Tongue (tissue), 2 donors: ENCODE results near the gene GHSR. TPM values are rescaled to one million over a fixed set of nuclear protein-coding genes. Genes with fewer than 3 reads are reported as not detected.

Experiments
- DNase-seq: peaks from one replicate; pipeline ENCODE4 v3.0.0-alpha.2; 2015
- total RNA-seq: library from RNA; depleted of rRNA; stranded (reverse); fragments of >200 nt; gene quantifications from one replicate; pipeline ENCODE4 v1.2.3, GENCODE V29; 2014

GHSR gene, protein sequence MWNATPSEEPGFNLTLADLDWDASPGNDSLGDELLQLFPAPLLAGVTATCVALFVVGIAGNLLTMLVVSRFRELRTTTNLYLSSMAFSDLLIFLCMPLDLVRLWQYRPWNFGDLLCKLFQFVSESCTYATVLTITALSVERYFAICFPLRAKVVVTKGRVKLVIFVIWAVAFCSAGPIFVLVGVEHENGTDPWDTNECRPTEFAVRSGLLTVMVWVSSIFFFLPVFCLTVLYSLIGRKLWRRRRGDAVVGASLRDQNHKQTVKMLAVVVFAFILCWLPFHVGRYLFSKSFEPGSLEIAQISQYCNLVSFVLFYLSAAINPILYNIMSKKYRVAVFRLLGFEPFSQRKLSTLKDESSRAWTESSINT
- total RNA-seq: not detected

DNA sequence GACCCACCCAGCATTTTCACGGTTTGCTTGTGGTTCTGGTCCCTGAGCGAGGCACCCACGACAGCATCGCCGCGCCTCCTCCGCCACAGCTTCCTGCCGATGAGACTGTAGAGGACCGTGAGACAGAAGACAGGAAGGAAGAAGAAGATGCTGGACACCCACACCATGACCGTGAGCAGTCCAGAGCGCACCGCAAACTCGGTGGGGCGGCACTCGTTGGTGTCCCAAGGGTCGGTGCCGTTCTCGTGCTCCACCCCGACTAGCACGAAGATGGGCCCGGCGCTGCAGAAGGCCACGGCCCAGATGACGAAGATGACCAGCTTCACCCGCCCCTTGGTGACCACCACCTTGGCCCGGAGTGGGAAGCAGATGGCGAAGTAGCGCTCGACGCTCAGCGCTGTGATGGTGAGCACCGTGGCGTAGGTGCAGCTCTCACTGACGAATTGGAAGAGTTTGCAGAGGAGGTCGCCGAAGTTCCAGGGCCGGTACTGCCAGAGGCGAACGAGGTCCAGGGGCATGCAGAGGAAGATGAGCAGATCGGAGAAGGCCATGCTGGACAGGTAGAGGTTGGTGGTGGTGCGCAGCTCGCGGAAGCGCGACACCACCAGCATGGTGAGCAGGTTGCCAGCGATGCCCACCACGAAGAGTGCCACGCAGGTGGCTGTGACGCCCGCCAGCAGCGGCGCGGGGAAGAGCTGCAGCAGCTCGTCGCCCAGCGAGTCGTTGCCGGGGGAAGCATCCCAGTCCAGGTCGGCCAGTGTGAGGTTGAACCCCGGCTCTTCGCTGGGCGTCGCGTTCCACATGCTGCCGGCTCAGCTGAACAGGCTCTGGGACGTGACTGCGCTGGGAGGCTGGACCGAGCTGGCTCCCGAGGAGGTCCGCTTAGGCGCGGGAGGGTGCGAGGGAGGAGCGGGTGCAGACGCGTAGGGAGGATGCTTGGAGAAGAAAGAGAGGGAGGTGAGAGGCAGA, at the start of gene GHSR:
Gene GHSR (minus strand): TSS at position 846 of the 969 bp plus-strand sequence. CDS start 43 bp downstream, at position 803.
- DNase-seq: no peak

DNA sequence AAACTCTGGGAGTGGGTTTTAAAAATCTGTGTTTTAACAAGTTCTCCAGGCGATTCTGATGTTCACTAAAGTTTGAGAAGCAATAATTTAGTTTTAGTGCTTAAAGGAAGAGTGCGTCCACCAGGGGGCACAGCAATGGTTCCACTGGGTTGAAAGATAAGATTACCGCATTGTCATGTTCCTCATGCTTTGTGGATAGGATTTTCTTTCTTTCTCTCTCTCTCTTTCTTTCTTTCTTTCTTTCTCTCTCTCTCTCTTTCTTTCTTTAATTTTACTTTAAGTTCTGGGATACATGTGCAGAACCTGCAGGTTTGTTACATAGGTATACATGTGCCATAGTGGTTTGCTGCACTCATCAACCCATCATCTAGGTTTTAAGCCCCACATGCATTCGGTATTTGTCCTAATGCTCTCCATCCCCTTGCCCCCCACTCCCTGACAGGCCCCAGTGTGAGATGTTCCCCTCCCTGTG, 42.0 kb upstream of the GHSR start:
- peak; percentile 80 for DNase-seq

DNA sequence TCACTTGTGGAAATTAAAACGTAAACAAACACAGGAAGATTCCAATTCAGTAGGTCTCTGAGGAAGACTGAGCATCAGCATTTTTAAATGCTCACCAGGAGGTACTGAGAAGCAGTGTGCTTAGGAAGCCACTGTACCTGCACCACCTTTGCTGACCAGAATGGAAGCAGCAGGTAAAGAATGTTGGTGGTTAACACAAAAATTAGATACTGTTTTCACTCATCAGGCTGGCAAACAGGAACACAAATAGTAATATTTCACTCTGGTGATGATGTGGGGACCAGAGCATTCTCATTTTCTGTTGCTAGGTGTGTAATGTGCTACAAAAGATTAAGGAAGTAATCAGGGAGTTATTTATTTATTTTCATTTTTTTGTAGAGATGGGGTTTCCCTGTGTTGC, 29.9 kb upstream of the GHSR start:
- DNase-seq: no peak

DNA sequence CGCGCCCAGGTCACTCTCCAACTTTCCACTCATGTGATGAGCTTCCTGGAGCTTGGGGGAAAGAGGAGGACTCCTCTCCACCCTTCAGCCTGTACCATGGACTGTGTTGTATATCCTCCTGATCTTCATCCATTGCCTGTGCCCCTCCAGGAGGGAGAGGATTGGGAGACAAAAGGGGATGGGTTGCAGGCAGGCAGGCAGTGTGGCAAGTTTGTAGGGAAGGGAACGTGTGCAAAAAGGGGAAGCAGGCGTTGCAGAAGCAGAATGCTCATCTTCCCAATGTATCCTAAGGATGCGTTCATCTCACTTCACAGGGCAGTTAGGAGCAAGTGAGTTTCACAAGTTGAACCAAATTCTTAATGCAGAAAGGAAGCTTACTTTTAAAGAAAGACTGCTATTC, 28.1 kb upstream of the GHSR start:
- no peak for DNase-seq

DNA sequence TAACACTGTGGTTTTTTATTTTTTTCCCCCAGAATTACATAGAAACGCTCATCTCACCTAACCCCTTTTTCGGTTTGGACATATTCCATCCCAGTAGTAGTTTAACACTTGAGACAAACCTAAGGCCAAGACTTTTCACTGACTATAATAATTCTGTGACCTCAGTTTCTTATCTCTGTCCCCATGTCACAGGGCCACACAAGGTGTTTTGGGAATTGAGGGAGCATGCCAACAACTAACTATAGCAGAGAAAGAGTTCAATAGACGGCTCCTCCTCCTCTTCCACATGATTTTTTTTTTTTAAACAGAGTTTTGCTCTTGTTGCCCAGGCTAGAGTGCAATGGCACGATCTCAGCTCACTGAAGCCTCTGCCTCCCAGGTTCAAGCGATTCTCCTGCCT, 27.4 kb upstream of the GHSR start:
- no peak for DNase-seq

DNA sequence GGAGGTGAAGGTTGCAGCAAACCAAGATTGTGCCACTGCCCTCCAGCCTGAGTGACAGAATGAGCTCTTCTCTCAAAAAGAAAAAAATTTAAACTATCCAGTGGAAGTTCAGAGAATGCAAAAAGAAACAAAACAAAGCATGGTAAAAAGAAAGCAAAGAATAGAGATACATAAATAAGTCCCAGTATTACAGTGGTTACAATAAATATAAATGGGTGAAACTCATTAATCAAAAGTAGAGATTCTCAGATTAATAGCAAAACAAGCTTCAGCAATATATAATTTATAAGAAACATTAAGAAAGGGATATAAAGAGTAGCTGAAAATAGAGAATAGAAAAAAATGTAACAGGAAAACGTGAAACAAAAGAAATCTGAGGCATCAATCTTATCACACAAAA, 23.6 kb upstream of the GHSR start:
- no peak for DNase-seq

DNA sequence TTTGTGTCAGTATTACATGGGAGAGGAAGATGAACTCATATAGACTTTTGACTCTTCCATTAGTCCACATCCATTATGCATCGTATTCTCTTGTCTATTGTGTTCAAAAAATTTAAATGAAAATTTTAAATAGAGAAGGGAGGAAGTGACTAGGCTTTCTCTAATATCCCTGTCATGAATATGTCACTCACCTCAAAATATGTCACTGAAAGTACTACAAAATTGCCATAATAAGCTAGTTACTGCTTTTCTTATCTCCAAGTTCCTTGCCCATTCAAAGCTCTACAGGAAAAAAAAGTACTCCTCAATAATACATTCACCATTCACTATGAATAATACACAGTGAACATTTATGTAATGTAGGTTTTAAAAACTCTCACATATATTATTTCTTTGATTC, 22.3 kb upstream of the GHSR start:
- no peak for DNase-seq

DNA sequence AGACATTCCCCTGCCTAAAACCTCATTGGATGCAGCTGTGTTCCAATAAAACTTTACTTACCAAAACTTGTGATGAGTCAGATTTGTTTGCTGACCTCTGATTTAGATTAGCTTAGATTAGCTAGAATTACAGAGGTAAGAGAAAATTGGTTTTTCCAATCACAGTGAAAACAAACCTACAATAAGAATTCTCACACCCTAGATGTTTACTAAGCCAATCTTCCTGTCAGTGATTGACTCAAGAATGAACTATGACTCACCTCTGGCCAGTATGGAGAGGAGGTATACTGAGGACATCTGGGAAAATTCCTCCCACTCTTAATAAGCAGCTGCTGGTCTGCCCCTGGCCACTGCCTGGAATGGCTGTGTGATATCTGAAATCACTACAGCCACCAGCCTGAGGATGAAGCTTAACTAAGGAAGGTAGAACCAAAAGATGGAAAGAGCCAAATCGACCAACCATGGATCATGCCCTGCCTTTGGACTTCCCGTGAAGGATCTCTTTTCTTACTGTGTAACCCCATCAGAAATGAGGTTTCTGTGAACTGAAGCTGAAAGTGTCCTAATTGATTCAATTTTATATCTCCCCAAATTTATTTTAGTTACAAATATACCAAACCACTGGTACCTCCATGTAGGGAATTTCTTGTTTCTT, 19.0 kb upstream of the GHSR start:
- DNase-seq: no peak

DNA sequence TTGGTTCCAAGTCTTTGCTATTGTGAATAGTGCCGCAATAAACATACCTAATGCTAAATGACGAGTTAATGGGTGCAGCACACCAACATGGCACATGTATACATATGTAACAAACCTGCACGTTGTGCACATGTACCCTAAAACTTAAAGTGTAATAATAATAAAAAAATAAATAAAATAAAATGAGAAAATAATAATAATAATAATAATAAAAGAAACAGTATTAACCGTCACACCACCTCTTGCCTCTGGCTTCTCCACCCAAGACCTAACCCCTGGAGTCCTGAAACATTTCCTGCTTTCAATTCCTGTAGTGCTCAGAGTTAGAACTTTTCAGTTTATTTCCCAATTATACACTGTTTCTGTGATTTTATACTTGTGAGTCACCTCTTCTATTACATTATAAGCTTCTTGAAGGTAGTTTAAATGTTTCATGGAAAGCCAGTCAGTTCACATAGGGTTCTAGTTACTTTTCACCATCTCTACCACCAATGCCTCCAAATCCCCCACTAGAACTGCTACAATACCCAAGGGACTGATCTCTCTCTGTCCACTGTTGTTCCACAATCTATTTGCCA, 18.4 kb upstream of the GHSR start:
- no peak for DNase-seq

DNA sequence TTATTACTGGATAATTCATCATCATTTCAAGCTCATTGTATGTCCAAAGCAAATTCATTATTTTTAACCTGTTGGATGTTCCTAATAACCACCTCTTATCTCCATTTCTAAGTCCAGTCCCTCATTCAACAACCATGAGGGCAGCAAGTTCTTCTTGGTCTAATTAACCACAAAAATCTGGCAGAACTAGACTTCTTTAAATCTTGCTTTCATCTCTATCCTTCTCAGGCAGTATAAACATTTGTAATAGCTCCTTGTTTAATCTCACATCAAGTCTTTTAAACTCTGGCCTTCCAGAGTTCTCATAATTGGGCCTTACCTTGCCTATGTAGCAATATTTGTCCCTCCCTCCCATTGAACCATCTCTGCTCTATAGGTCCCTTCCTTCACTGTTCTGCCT, 17.0 kb upstream of the GHSR start:
- DNase-seq: no peak

DNA sequence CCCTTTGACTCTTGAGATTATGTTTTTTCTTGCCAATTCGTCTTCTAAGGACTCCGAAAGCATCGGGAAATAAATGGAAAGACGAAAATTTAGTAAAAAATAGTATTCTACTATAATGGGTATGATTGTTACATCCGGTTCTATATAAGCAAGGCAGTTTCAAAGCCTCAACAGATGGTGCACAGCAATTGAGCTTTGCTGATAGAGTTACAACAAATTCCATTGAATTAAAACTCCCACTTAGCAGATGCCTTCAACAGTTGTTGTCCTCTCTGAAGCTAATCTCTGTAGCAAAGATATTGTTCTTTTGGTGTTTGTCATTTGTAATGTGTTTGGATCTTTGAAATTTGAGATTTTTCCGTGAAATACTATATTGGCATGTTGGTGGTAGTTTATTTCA, 16.1 kb upstream of the GHSR start:
- DNase-seq: peak; percentile 40

DNA sequence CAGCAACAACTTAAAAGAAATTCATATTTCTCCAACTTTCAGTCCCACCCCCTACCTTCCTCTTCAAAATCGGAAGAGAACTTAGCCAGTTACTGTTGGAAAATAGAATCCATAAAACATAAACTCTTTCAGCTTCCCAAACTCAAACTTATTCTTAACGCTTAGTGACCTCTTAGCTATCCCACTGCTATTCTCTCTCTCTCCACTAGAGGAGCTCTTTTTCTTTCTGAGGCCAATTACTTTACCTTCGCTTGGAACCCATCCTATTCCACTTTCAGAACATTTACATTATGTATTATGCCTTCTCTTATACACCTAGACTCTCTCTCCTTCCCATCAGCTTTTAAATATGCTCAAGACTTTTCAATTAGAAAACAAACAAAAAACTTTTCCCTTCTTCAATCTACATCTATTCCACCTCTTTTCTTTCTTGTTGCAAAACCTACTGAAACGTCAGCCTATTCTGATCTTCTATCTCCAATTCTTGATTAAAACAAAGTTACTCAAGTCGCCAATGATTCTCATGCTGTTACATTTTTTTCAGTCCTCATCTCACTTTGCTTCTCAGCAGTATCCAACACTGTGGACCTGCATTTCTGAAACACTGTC, 13.4 kb upstream of the GHSR start:
- DNase-seq: peak; percentile 36

DNA sequence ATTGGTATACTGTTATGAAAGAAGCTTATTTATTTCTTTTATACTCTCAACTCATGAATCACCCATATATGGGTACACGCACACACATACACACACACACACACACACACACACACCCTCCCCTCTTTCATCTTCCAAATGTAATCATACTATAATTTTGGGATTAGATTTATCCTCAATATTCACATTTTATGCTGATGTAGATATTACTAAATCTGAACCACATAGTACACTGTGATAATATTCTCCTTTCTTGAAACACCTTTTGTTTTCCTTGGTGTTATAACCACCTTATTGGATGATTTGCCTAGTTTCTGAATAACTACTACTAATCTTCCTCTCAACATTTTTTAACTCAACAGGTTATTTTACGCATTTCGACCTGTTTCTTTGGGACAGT, 8.1 kb upstream of the GHSR start:
- DNase-seq: no peak

DNA sequence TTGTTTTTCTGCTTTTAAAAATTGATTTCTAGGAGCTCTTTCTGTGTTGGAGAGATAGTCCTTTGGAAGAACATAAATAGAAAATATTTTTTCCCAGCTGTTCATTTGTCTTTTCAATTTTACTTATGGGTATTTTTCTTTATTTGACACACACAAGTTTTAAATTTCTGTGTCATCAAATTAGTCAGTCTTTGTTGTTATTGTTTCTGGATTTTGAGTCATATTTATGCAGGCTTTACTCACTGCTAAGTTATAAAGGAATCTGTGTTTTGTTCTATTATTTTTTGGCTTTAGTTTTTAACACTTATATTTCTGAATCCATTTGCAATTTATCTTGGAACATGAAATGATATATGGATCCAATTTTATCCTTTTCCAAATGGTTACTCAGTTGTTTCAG, 5.9 kb upstream of the GHSR start:
- no peak for DNase-seq

DNA sequence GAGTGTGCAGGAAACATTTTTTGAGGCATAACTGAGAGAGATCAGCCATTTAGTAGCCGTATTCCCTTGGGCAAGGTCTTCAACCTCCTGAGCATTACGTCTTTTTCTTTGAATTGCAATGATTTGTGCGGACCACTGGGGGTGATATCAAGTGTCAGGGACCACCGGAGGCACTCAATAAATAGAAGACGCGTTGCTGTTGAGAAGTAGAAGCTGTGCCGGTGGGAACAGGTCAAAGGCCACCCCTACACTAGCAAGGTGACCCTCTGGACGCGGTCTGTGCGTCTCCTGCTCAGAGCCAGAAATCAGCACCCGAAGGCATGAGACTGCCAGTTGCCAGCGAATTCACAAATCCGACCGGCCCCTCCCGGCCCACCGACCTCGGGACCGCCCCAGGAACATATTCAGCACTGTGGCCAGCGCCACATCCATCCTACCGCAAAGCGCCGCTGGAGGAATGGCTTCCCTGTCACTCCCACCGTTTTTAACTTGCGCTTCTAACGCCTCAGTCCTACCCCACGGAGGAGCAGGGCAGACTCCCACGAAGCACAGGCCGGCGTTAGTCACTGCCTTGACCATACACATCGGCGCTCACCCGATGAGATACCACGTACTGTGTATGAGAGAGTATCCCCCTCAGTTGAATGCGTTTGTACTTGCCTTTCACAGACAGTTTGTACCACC, 1.4 kb upstream of the GHSR start:
- peak; percentile 75 for DNase-seq

DNA sequence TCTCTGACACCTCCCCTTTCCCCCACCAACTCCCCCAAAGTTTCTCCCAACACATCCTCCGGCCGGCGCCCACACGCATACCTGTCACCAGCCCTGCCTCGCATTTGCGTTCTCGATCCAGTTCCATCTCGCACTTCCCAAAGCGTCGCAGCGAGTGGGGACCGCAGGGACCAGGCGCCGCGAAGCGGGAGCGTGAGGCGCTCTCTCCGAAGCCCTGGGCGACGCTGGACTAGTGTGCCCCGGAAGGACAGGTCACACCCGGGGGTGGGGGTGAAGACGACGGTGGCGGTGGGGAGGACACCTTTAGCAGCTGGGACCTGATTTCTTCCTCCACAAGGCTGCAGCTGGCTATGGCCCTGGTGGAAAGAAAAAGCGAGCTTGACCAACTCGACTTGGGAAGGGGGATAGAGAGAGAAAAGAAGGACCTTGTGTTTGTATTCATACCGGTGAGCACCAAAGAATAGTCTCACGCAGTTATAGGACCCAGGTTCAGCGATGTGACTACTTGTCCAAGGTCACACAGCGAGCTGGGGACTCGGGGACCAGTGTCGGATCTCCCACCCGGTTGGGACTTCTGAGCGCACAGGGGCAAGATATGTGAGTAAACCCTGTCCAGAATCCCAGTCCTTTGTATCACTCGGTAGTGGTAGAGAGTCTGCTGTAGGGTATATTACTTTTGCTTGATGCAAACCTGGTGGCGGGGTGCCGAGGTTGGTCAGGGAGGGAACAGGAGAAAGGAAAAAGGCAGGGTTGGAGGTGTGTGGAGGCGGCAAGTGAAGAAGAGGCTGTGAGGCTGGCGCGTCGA, 607 bp upstream of the GHSR start:
- DNase-seq: no peak

DNA sequence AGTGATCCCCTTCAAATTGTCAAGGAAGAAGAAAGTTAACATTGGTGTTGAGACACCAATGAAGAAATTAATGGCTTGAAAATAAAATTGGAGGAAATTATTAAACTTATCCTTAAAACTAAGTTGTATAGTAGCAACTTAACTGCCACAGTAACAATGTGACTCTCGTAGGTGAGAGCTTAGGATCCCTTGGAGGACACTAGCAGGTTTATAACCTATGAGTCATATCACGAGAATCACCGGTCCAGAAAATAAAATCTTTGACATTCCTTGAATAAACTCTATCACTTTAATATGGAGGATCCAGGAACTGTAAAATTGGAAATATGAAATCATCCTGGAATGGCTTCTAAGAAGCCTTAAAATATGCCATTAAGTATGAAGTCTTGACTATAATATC, 2.1 kb downstream of the GHSR start:
- DNase-seq: no peak

DNA sequence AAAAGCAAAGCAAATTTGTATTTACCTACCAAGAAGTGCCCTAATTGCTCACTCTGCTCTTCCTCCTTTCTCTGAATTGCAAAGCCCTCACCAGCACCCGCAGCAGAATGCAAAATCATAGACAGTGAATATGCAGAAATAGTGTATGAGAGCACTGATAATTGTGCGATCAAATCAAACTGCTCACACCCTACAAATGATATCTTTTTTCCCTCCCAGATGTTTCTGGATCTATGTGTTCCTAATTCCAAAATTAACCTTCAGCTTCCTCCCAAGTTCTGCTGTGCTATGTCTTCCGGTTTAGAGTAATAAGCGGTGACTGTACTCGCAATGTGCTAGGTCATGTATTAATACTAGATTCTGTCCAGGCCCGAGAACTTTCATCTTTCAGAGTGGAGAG, 3.4 kb downstream of the GHSR start:
- no peak for DNase-seq

DNA sequence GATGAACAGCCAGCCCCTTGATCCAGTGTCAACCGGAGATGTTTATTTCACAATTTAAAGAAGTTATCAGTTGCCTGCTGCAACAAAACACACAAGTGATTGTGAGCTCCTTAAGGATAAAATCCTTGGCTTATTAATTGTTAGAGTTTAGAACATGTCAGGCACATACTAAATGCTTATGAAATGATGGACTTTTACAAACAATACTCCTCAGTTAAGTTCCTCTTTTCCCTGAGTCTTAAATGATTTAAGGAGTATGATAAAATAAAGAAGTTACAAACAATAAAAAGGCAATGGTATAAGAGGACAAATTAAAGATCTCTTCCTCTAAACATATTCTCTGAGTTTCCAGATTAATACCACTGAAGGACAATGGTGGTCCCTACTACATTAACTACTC, 5.7 kb downstream of the GHSR start:
- no peak for DNase-seq

DNA sequence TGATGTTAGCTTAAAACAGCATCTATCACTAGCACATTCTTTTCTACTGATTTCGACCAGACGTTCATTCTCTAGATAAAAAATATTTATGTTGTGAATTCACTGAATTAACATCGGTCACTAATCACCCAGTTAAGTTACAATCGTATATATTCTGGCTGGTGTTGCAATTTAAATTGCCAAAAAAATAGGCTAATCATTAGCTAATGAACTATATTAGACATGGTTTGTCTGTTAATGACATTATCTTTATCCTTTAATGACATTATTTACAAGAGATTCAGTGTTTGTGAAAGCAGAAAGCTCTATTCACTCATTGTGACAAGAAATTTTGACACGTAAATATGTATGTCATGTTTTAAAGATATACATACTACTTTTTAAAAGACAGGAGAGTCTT, 6.7 kb downstream of the GHSR start:
- DNase-seq: no peak

DNA sequence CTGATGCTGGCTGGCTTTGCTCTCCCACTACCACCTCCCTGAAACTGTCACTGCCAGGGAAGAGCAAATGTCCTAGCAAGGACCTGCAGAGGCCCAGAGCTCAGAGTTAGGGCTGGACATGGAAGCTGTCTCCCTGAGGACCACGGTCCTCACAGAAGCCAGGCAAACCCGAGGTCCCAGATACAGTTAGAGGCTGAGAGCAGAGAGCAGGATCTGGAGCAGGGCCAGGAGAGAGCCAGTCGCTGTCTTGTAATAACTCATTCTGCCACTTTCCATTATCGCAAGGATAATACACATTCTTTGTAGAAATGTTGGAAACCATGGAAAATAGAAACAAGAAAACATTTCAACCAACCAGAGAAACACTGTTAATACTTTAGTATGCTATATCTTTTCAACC, 10.1 kb downstream of the GHSR start:
- no peak for DNase-seq
